ENCODE measurements around the gene POU2F3. TPM values are rescaled to one million over a fixed set of nuclear protein-coding genes. Genes with fewer than 3 reads are reported as not detected.

The POU2F3 gene
- total RNA-seq, 2 experiments from 2014 or later = not detected

DNA sequence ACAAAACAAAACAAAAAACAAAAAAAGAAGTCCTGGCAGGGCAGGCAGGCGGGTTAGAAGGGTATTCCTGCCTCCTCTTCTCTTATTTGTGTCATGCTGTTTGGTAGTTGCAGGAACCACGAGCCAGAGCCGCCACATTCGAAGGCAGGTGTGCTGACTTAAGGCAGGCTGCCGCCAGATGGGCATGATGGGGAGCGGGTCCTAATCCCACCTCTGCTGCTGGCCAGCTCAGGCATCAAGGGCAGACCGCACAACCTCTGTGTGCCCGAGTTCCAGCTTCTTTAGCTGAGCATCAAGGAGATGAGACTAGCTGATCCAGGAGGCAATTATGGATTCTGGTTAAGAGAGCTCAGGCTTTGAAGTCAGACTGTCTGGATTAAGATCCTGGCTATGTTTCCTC is 17.0 kb upstream of the POU2F3 start:
- Mint-ChIP-seq H3K27ac (no peak overlapping the region), H3K4me1 (ENCODE audit: low read depth) (peaks cover 3% of the 10 kb centered on the region), H3K36me3 (ENCODE audit: low read depth) (no peaks in the 10 kb centered on the region), H3K4me3 (no peak overlapping the region), H3K9me3 (no peaks in the 10 kb centered on the region), H3K27me3 (ENCODE audit: low read depth) (no peaks in the 10 kb centered on the region)
- intact Hi-C loops (cut with micrococcal nuclease) = no loop called here
- DNase-seq = no peak
- CTCF ChIA-PET = interaction anchor here (1.2 to 2.2 kb wide), 3 partner anchors 9 to 77 kb away, joined by 3 to 8 read pairs (median 4); no protein-coding TSS in a partner anchor

GRCh38 chr11:120223793-120224192 is 16.1 kb upstream of the POU2F3 start:
- Mint-ChIP-seq H3K36me3 (ENCODE audit: low read depth) (no peaks in the 10 kb centered on the region), H3K4me1 (ENCODE audit: low read depth) (peaks cover 3% of the 10 kb centered on the region), H3K27me3 (ENCODE audit: low read depth) (no peaks in the 10 kb centered on the region), H3K27ac (no peak overlapping the region), H3K9me3 (no peaks in the 10 kb centered on the region), H3K4me3 (no peak overlapping the region)
- intact Hi-C loops (cut with micrococcal nuclease) = no loop called here
- no peak for DNase-seq
- CTCF ChIA-PET = interaction anchor here (0.6 to 2.2 kb wide), 4 partner anchors 10 to 76 kb away, joined by 3 to 8 read pairs (median 3); no protein-coding TSS in a partner anchor

DNA sequence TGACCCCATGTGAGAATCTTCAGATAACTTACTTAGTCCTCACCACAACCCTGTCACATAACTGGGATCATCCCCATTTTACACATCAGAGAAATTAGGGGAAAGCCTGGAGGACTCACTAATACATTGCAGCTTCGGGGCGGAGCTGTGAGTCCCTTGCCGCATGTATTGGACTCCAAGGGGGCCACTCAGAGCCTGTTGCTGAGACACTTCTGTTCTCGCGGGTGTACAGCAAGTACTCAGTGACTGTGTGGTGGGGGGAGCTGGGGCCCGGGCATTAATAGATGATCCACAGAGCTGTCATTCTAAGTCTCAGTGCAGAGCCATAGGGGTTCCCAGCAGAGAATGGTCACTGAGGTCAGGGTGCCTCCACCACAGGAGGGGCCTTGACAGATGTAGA is 15.6 kb upstream of the POU2F3 start:
- CTCF ChIA-PET = interaction anchor here (0.6 to 2.2 kb wide), 4 partner anchors 9 to 79 kb away, joined by 3 to 8 read pairs (median 4); no protein-coding TSS in a partner anchor
- H3K4me3 Mint-ChIP-seq = no peak overlapping the region

DNA sequence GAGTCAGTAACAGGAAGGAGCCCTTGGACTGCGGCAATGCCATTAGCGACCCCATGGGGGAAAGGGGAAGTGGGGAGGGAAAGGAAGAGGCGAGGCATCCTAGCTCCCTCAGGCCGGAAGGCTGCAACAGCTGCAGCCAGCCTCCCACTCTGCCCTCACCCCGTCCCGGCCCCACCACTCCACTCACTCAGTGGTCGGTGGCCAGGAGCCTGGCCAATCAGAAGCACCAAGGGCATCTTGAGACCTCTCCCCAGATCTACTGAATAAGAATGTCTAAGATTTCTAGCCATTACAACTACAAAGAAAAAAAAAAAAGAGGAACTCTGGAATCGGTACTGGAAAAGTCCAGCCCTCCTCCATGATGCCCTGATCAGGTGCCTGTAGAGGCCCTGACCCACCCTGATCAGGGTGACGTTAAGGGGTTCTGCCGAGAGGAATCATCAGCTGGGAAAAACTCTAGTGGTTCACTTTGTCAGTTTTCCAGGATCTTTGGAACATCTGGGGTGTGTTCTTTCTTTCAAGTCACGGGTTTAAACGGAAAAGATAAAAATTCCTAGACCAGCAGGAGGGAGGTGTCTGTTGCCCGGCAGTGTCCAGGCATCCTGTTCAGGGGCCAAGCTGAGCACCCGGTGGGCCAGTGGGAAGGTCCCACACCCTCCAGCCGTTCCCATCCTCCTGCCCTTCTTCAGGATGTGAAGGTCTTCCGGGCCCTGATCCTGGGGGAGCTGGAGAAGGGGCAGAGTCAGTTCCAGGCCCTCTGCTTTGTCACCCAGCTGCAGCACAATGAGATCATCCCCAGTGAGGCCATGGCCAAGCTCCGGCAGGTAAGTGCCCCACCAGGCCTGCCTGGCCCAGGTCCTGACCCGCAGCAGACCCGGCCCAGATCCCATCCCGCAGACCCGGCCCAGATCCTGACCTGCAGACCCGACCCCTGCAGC is 14.7 kb upstream of the POU2F3 start:
- no peaks in the 10 kb centered on the region for H3K9me3 Mint-ChIP-seq
- no peak overlapping the region for H3K27ac Mint-ChIP-seq
- intact Hi-C loops (cut with micrococcal nuclease) = no loop called here
- CTCF ChIA-PET = interaction anchor here (0.8 to 1.8 kb wide), 4 partner anchors 9 to 78 kb away, joined by 3 to 6 read pairs (median 6); no protein-coding TSS in a partner anchor
- H3K4me3 Mint-ChIP-seq = no peak overlapping the region
- no peaks in the 10 kb centered on the region for H3K27me3 Mint-ChIP-seq (ENCODE audit: low read depth)
- no peak for DNase-seq
- H3K4me1 Mint-ChIP-seq (ENCODE audit: low read depth) = peaks cover 3% of the 10 kb centered on the region
- no peaks in the 10 kb centered on the region for H3K36me3 Mint-ChIP-seq (ENCODE audit: low read depth)

More for the DNA sequence above, 15.6 kb upstream of the POU2F3 start:
- no peaks in the 10 kb centered on the region for H3K36me3 Mint-ChIP-seq (ENCODE audit: low read depth)
- H3K4me1 Mint-ChIP-seq (ENCODE audit: low read depth) = peaks cover 3% of the 10 kb centered on the region
- intact Hi-C loops (cut with micrococcal nuclease) = no loop called here
- no peaks in the 10 kb centered on the region for H3K9me3 Mint-ChIP-seq
- no peak overlapping the region for H3K27ac Mint-ChIP-seq
- H3K27me3 Mint-ChIP-seq (ENCODE audit: low read depth) = no peaks in the 10 kb centered on the region
- DNase-seq = no peak

- Mint-ChIP-seq H3K4me3 (no peak overlapping the region), H3K27me3 (ENCODE audit: low read depth) (no peaks in the 10 kb centered on the region), H3K4me1 (ENCODE audit: low read depth) (peaks cover 3% of the 10 kb centered on the region), H3K9me3 (no peaks in the 10 kb centered on the region), H3K36me3 (ENCODE audit: low read depth) (no peaks in the 10 kb centered on the region), H3K27ac (no peak overlapping the region)
- DNase-seq = no peak
- CTCF ChIA-PET = interaction anchor here (1.5 to 1.8 kb wide), 2 partner anchors 10 to 77 kb away, joined by 6 read pairs; no protein-coding TSS in a partner anchor
- intact Hi-C loops (cut with micrococcal nuclease) = no loop called here
These were observed 13.7 kb upstream of the POU2F3 start for GRCh38 chr11:120226242-120226641.

GRCh38 chr11:120226714-120227113 is 13.2 kb upstream of the POU2F3 start:
- no peaks in the 10 kb centered on the region for H3K36me3 Mint-ChIP-seq (ENCODE audit: low read depth)
- no peak overlapping the region for H3K27ac Mint-ChIP-seq
- H3K4me3 Mint-ChIP-seq = no peak overlapping the region
- no peaks in the 10 kb centered on the region for H3K27me3 Mint-ChIP-seq (ENCODE audit: low read depth)
- CTCF ChIA-PET = no interaction called here
- no peak for DNase-seq
- intact Hi-C loops (cut with micrococcal nuclease) = no loop called here
- H3K4me1 Mint-ChIP-seq (ENCODE audit: low read depth) = peaks cover 3% of the 10 kb centered on the region
- H3K9me3 Mint-ChIP-seq = no peaks in the 10 kb centered on the region

DNA sequence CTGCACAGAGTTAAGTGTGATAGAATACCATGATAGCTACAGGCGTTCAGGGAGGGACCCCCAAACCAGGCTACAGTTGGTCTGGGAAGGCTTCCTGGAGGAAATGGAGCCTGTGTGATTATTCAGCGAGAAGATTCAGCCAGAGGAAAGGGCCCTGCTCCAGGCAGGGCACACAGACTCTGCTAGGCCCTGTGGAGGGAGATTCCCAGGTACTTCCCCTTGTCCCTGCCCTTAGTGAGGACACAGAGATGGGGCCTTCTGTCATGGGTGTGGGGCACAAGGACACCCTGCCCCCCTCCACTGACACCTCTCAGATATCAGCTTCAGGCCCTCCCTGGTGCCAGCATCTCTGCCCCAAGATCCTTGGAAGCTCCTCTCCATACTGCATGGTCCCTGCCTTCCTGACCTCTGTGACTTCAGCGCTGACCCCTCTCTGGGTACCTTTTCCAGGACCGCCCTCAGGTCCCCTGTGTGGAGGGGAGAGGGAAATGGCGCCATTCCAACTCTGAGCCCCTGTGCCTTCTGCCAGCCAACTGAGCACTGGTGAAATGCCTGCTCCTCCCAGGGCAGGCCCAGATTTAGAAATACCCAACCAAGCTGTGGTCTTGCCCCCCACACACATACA is 12.6 kb upstream of the POU2F3 start:
- no peaks in the 10 kb centered on the region for H3K9me3 Mint-ChIP-seq
- intact Hi-C loops (cut with micrococcal nuclease) = no loop called here
- CTCF ChIA-PET = interaction anchor here (1.1 to 13.9 kb wide), 2 partner anchors 59 to 73 kb away, joined by 6 to 188 read pairs; no protein-coding TSS in a partner anchor

GRCh38 chr11:120228794-120229384 is 11.1 kb upstream of the POU2F3 start:
- DNase-seq = no peak
- Mint-ChIP-seq H3K4me3 (no peak overlapping the region), H3K4me1 (ENCODE audit: low read depth) (peaks cover 3% of the 10 kb centered on the region), H3K9me3 (no peaks in the 10 kb centered on the region), H3K36me3 (ENCODE audit: low read depth) (no peaks in the 10 kb centered on the region), H3K27ac (no peak overlapping the region), H3K27me3 (ENCODE audit: low read depth) (no peaks in the 10 kb centered on the region)
- CTCF ChIA-PET = interaction anchor here (0.9 to 13.9 kb wide), 13 partner anchors 9 to 121 kb away, joined by 3 to 188 read pairs (median 5); partner anchors contain the start of gene POU2F3
- intact Hi-C loops (cut with micrococcal nuclease) = no loop called here

More for the DNA sequence above, 12.6 kb upstream of the POU2F3 start:
- Mint-ChIP-seq H3K27me3 (ENCODE audit: low read depth) (no peaks in the 10 kb centered on the region), H3K4me1 (ENCODE audit: low read depth) (peaks cover 3% of the 10 kb centered on the region), H3K4me3 (no peak overlapping the region), H3K27ac (no peak overlapping the region), H3K36me3 (ENCODE audit: low read depth) (no peaks in the 10 kb centered on the region)
- no peak for DNase-seq

DNA sequence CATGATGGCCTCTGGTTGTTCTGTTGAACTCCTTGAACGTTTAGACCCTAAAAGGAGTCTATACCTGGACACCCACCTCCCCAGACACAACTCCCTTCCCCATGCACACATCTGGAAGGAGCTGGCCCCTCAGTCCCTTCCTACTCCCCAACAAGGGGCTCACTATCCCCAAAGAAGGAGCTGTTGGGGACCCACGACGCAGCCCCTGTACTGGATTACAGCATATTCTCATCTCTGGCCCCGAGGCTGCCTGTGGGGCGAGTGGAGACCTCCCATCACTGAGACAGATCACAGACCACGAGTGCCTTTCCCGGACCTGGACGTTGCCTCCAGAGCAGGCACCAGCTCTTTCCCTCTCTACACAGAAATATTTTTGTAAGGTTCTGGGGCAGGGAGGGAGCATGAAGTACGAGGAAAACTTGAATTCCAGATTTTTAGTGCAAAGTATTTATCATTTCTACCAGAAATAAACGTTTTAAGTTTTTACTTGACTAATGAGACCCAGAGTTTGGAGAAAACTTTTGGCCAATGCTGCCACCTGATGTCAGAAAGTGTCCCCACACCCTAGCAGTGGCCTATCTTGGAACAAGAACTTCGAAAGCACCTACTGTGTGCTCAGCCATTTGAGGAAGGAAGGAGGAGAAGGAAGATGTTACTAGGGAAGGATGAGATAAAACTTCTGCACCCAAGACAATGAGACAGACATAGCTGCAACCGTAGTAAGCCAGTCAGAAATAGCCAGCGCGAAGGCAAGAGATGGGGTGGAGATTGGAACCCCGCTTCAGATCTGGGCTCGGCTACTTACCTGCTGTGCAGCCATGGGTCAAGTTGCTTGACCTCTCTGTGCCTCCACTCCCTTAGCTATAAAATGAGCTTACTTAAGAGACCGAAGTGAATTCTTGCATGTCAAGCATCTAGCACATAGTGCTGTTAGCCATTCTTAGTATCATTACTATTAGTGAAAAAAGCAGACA is 10.2 kb upstream of the POU2F3 start:
- Mint-ChIP-seq H3K9me3 (no peaks in the 10 kb centered on the region), H3K4me3 (no peak overlapping the region), H3K36me3 (ENCODE audit: low read depth) (no peaks in the 10 kb centered on the region), H3K4me1 (ENCODE audit: low read depth) (no peaks in the 10 kb centered on the region), H3K27me3 (ENCODE audit: low read depth) (peaks cover 8% of the 10 kb centered on the region), H3K27ac (no peak overlapping the region)
- CTCF ChIA-PET = interaction anchor here (0.9 to 13.9 kb wide), 14 partner anchors 8 to 121 kb away, joined by 3 to 188 read pairs (median 4); partner anchors contain the start of gene POU2F3
- intact Hi-C loops (cut with micrococcal nuclease) = loop anchor here (1.0 to 10.0 kb wide), 2 partner anchors 57 to 275 kb away; no protein-coding TSS in a partner anchor
- peak; percentile 59 for DNase-seq

DNA sequence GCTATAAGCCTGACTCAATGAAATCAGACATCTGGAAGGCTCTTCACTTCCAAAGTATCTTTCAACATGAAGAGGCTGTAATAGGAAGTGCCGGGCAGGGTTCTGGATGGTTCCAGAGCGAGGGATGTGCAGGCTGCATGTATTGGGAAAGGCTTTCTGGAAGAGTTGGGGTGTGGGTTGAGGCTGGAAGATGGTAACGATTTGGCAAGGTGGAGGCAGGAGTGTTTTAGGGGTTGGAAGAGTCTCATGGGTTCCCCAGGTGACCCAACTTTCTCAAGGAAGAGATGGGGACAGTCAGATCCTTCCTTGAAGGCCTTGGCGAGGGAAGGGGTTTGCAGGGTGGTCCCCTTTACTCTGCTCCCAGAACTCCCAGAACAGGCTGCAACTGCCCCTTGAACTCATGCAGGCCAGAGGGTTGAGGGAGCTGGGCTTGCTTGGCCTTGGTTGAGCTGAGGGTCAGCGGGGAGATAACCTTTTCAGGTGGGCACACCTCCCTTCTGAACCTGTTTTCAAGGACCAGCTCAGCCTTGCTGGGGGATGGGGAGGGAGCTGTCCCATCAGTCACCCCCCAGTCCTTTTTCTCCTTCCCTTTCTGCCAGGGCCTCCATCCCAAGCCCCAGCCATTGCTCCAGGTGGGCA is 9.4 kb upstream of the POU2F3 start:
- intact Hi-C loops (cut with micrococcal nuclease) = loop anchor here (1.0 to 10.0 kb wide), 2 partner anchors 58 to 274 kb away; no protein-coding TSS in a partner anchor

More for the DNA sequence above, 9.4 kb upstream of the POU2F3 start:
- Mint-ChIP-seq H3K27ac (no peak overlapping the region), H3K27me3 (ENCODE audit: low read depth) (peaks cover 10% of the 10 kb centered on the region), H3K4me3 (no peak overlapping the region), H3K9me3 (no peaks in the 10 kb centered on the region), H3K36me3 (ENCODE audit: low read depth) (no peaks in the 10 kb centered on the region), H3K4me1 (ENCODE audit: low read depth) (no peaks in the 10 kb centered on the region)
- CTCF ChIA-PET = interaction anchor here (1.3 to 13.9 kb wide), 10 partner anchors 14 to 122 kb away, joined by 3 to 188 read pairs (median 6); no protein-coding TSS in a partner anchor
- DNase-seq = no peak
